Ovary (tissue), 9 donors: ENCODE results near the gene NFYC. TPM values are rescaled to one million over a fixed set of nuclear protein-coding genes. Genes with fewer than 3 reads are reported as not detected.
"Not testable (repeated sequence)": the region's sequence is repeated elsewhere in the genome, so short reads cannot be mapped to it uniquely, and the experiment has no call there.

ENCODE experiments used
- DNase-seq, 5 donors: peaks; one replicate each; pipeline ENCODE4 v3.0.0-alpha.2; 2019 to 2020
- H3K27ac ChIP-seq, 2 donors: fragments of 200-600 bp; one replicate each; pipeline versions ENCODE4 v1.5.1 to v1.8.0; 2019 to 2022
- H3K27me3 ChIP-seq: fragments of 200-600 bp; one replicate; pipeline ENCODE4 v1.8.0; 2022
- H3K36me3 ChIP-seq: fragments of 200-600 bp; sonication (generic); one replicate; pipeline ENCODE4 v1.5.1; 2019
- H3K4me1 ChIP-seq: one replicate; pipeline ENCODE4 v1.8.1; 2013; ENCODE audit warnings: mild to moderate bottlenecking, moderate library complexity; ENCODE audit not compliant: insufficient read depth
- H3K4me3 ChIP-seq: fragments of 200-600 bp; sonication (generic); one replicate; pipeline ENCODE4 v1.5.1; 2017
- H3K9me3 ChIP-seq, 2 donors: fragments of 200-600 bp in 1 of 2; sonication (generic) in 1 of 2; one replicate each; pipeline versions ENCODE4 v1.5.1 to v1.8.1; 2013 to 2019; ENCODE audit warnings: mild to moderate bottlenecking in 1 of 2, moderate library complexity in 1 of 2
- CTCF ChIP-seq, 3 donors: fragments of 450-650 bp in 2 of 3; fragments of 200-600 bp in 1 of 3; IDR thresholded peaks; one replicate each; pipeline versions ENCODE4 v1.5.1 to v1.8.0; 2016 to 2022; ENCODE audit warnings: antibody characterized with exemption in 3 of 3, mild to moderate bottlenecking in 1 of 3
- EP300 ChIP-seq: sonication (generic); formaldehyde crosslinking; IDR thresholded peaks from one replicate; pipeline ENCODE4 v1.6.1; 2017; ENCODE audit warnings: antibody characterized with exemption
- POLR2A ChIP-seq: fragments of 450-650 bp; IDR thresholded peaks from one replicate; pipeline ENCODE4 v1.6.1; 2017; ENCODE audit warnings: antibody characterized with exemption, mild to moderate bottlenecking, moderate library complexity
- WGBS, 3 donors: extraction: QIAGEN DNeasy Blood & Tissue Kit in 1 of 3; methylation state at CpG; one replicate each; pipeline versions ENCODE4 v1.1.5 to v1.1.7; 2013 to 2017; 5-methylcytosine and 5-hydroxymethylcytosine counted together
- intact Hi-C, 4 donors: fragments of 100-400 bp; cut with DNase I; formaldehyde crosslinking; loops; one replicate each; pipeline versions ENCODE4 v1.11.0 to v1.15.1; 2022 to 2023
- polyA plus RNA-seq, 2 donors: library from polyadenylated mRNA; stranded (reverse); fragments of 200-250 nt in 1 of 2; fragments of 350-450 nt in 1 of 2; fragmentation: Illumina TruSeq in 1 of 2; extraction: RNeasy Lipid Tissue Mini Kit (QIAGEN cat#74804) in 1 of 2; gene quantifications; one replicate each; pipeline ENCODE4 v1.2.3, GENCODE V29; 2013 to 2014
- total RNA-seq, 7 donors: library from RNA; depleted of rRNA in 2 of 7; stranded (reverse); fragments of >200 nt in 2 of 7; fragmentation: NEBNext Ultra II Directional in 3 of 7; extraction: Animal tissue kit (Norgen Biotek cat#: 25700) in 3 of 7; gene quantifications; one replicate each; pipeline versions ENCODE4 v1.1.0 to v1.2.4, GENCODE V29; 2016 to 2023
- donor health status: DM: no; HTN: no; CAD: no; lungs with moderate emphysema.
- donor health status: DM: no; HTN: no; CAD: no.
- donor health status: Bipolar disorder and iron deficiency.
- donor health status: DM: yes; HTN: yes; CAD: no.
- donor health status: DM: no; HTN: no; CAD: no.
- donor health status: DM: yes; HTN: yes; CAD: no.

NFYC gene
- total and polyA plus RNA-seq, 9 donors = 28.8 to 90.9 (median 45.1) TPM

- no peaks in the 10 kb centered on the region for H3K36me3 ChIP-seq
- no peak for DNase-seq
- H3K27me3 ChIP-seq = no peaks in the 10 kb centered on the region
- peaks cover 2% of the 10 kb centered on the region for H3K4me1 ChIP-seq
- H3K4me3 ChIP-seq = no peak overlapping the region
- H3K9me3 ChIP-seq = no peaks in the 10 kb centered on the region
- no peak for TF ChIP-seq CTCF (IDR thresholded peaks at IDR 0.05)
- no peak for TF ChIP-seq EP300
- TF ChIP-seq POLR2A = no peak
- WGBS, 3 donors = 84 to 86% (median 85%) methylated on average over 8 of the region's 8 CpGs
- intact Hi-C loops = no loop called here
- no peak overlapping the region for H3K27ac ChIP-seq
Measured at GRCh38 chr1:40723196-40723955, 31.9 kb downstream of the NFYC start.

- H3K27ac ChIP-seq, H3K4me1 ChIP-seq, DNase-seq, intact Hi-C loops, H3K9me3 ChIP-seq, H3K36me3 ChIP-seq, H3K27me3 ChIP-seq, H3K4me3 ChIP-seq: not testable (repeated sequence)
- WGBS, 3 donors = 94 to 98% (median 95%) methylated on average over 9 of the region's 9 CpGs
Measured at GRCh38 chr1:40727662-40728061, 36.2 kb downstream of the NFYC start.

GRCh38 chr1:40729316-40729862 is 37.9 kb downstream of the NFYC start:
- H3K9me3 ChIP-seq, H3K4me1 ChIP-seq, H3K27me3 ChIP-seq, H3K4me3 ChIP-seq, intact Hi-C loops, DNase-seq, H3K27ac ChIP-seq, H3K36me3 ChIP-seq: not testable (repeated sequence)
- 90 to 95% (median 94%) methylated on average over 5 of the region's 5 CpGs for WGBS, 3 donors

GRCh38 chr1:40732756-40733301 is 41.3 kb downstream of the NFYC start:
- TF ChIP-seq EP300 = no peak
- no peak for TF ChIP-seq CTCF (IDR thresholded peaks at IDR 0.05)
- Histone ChIP-seq H3K27me3 (no peaks in the 10 kb centered on the region), H3K36me3 (no peaks in the 10 kb centered on the region), H3K4me3 (no peak overlapping the region), H3K27ac (no peak overlapping the region), H3K4me1 (peaks cover 1% of the 10 kb centered on the region), H3K9me3 (no peaks in the 10 kb centered on the region)
- intact Hi-C loops = no loop called here
- 84 to 91% (median 87%) methylated on average over 2 of the region's 2 CpGs for WGBS, 3 donors
- DNase-seq = no peak

- no peaks in the 10 kb centered on the region for H3K36me3 ChIP-seq
- 79 to 81% (median 81%) methylated on average over 8 of the region's 8 CpGs for WGBS, 3 donors
- no peaks in the 10 kb centered on the region for H3K27me3 ChIP-seq
- H3K4me1 ChIP-seq = peaks cover 1% of the 10 kb centered on the region
- H3K27ac ChIP-seq = no peak overlapping the region
- TF ChIP-seq POLR2A = no peak
- TF ChIP-seq CTCF (IDR thresholded peaks at IDR 0.05) = no peak
- no peak for TF ChIP-seq EP300
- DNase-seq = no peak
- H3K4me3 ChIP-seq = no peak overlapping the region
- no peaks in the 10 kb centered on the region for H3K9me3 ChIP-seq
- intact Hi-C loops = no loop called here
Measured at GRCh38 chr1:40734882-40735628, 43.6 kb downstream of the NFYC start.
